GM18526 (cell line): Measurements from ENCODE around the gene MED10.

Source experiments
- POLR2A ChIP-seq: IDR thresholded peaks from 3 replicates; pipeline ENCODE4 v1.6.1; 2011; ENCODE audit not compliant: insufficient read length; ENCODE audit errors: extremely low read depth

The MED10 gene

DNA sequence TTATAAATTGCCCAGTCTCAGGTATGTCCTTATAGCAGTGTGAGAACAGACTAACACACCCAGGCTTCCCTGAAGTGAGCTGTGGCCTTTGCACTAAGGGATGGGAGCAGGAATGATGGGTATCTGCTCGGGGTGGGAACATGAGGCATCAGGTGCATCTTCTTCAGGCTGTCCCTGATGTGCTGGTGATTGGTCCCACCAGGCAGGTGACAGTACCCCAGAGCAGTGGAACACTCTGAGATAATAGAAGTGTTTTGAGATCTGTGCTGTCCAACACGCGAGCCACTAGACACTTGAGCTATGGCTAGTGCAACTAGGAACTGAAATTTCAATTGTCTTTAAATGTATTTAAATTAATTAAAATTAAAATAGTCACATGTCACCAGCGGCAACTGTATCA lies 12.8 kb upstream of the MED10 start:
- TF ChIP-seq POLR2A: no peak

DNA sequence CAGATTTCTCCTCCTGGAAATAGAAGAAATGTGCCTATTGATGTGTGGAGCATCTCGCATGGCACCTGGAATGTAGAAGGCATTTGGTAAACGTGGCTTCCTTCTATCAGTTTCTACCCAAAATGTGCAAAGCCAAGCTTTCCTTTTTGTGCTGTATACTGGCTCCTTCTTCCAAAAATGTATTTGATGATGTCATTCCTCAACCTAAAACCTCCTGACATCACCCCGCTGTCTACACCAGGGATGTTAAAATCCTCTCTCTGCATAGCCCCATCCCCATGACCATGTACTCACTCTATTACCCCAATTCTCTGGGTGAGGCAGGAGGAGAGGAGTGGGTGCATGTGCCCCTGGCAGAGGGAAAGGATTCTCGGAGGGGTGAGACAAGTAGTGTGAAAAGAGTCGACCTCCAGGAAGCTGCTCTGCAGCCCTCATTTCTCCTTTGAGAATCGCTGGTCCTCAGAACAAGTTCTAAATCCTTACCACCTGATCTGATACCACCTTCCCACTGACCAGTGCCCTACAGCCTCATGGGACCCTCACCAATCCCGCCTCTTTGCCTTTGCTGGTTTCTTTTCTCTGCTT lies 11.7 kb upstream of the MED10 start:
- no peak for TF ChIP-seq POLR2A

DNA sequence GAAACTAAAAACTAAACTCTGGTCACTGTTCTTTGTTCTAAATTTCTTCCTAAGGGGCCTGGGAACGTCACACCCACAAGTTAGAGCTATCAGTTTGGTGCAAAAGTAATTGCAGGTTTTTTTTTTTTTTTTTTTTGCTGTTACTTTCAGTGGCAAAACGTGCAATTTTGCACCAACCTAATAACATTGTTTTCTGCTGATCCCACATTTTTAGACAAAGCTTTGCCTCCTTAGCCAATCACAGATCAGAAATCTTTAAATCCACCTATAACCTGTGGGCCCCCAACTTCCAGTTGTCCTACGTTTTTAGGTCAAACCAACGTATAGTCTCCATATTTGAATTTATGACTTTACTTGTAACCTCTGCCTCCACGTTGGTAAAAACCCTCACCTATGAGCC lies 11.1 kb upstream of the MED10 start:
- TF ChIP-seq POLR2A: no peak

DNA sequence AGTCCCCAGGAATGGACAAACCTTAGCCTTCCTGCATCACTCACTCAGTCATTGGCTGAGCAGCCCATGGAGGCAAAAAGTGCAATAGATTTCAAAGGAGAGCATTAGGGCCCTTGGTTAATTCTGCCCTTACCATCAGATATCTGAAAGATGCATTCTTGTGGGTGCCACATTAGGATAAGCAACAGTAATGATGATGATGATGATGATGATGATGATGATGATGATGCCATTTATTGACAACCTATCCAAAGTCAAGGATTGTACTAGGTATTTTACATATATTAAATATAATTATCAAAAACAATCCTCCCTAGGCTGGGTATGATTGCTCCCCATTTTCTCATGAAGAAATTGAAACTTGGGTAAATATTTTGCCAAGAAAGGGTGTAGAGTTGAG lies 9.6 kb upstream of the MED10 start:
- TF ChIP-seq POLR2A: no peak

DNA sequence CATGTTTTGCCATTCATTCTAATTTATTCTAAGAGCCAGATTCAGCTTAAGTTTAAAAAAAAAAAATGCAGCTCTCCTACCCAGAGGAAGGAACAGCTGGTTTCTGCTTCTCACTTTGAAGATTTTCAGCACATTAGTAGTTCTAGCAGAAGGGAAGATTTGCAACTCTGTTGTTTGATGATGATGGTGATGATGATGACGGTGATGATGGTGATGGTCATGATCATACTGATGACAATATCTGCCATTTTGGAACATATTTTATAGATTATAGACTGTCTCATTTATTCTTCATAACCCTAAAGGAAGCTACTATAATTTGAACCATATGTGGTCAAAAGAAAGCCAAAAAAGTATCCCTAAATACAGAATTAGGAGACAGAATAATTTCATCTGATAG lies 7.9 kb upstream of the MED10 start:
- no peak for TF ChIP-seq POLR2A

DNA sequence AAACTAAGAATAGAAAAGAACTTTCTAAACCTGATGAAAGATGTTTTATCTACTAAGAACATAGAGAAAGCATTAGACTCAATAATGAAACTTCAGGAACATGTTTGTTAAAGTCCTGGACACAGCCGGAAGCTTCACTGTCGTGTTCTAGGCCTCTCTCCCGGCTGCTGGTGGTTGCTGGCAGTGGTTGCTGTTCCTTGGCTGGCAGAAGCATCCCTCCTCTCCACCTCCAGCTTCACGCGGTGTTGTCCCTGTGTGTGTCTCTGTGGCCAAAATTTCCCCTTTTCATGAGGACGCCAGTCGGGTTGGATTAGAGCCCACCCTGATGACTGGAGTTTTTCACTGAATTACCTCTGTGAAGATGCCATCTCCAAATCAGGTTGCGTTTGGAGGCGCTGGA lies 6.5 kb upstream of the MED10 start:
- TF ChIP-seq POLR2A: no peak

DNA sequence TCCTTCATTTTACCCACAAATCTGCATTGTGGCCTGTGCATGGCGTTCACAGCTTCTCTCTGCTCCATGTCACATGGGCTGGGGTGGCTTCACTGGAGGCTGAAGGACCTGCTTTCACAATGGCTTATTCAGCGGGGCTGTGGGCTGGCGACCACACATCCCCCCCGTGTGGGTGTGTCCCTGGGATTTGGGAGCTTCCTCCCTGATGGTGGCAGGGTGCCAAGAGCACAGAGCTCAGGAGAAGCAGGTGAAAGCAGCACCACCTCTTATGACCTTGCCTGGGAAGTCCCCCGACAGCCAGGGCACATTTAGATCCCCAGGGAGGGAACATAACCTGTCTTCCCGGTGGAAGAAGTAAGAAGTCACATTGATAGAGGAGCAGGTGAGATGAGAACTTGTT lies 5.0 kb upstream of the MED10 start:
- TF ChIP-seq POLR2A: no peak

DNA sequence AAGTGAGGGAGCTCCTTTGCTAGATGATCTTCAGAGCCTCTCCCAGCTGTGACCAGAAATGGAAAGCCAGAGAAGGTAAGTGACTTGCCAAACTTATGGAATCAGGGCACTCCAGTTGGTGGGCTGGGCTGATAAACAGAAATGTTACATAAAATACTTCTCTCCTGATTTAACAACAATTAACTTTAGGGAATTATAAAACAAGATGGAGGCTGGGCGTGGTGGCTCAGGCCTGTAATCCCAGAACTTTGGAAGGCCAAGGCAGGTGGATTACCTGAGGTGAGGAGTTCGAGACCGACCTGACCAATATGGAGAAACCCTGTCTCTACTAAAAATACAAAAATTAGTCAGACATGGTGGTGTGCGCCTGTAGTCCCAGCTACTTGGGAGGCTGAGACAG lies 899 bp upstream of the MED10 start:
- TF ChIP-seq POLR2A: no peak

DNA sequence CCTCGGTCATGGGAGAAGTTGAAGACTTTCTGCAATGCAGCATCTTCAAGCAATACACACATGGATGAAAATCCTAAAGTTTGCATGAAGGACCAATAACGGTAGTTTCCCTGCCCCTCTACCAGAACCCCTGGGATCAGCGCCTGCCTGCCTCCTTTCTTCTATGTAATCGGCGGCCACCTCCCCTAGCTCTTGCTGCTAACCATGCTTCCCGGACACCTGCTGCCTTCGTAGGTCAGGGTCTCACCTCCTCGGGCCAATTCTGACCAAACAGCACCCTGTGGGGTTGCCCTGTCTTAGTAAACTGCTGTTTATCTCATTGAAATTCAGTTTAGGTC lies 388 bp upstream of the MED10 start:
- TF ChIP-seq POLR2A: no peak

DNA sequence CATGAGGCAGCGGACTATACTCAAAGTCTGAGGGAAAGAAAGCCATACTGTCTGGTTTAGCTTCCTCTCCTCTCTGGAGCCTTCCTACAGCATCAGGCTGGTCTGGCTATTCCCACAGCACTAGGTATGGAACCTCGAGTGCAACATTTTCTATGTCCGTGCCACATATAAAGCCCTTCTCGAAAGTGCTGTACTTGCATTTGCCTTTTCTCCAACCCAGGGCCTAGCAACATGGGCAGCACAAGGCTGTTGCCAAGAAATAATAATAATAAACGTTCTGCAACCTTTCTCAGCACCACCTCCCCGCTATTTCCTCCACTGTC lies 804 bp downstream of the MED10 start:
- TF ChIP-seq POLR2A: no peak

DNA sequence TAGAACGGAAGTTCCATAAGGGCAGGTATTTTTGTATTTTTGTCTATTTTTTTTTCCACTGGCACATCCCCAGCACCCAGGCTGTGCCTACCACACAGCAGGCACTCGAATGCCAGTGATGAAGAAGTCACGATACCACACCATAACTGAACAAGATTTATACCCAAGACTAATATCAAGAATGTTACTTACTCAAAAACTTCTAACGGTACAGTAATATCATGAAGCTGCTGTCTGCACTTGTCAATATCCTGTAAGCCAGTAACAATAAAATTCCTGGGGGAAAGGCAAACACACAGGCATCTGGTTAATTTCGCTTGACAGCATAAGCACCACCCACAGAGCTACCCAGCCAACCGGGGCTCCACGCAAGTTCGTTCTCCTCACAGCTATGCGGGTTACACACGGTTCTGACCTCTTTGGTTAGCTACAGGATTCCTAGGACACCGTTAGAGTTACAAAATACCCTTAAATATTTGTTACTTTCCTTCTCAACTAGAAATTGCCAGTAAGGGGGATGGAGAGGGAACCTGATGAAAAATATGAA lies 1.3 kb downstream of the MED10 start:
- no peak for TF ChIP-seq POLR2A

DNA sequence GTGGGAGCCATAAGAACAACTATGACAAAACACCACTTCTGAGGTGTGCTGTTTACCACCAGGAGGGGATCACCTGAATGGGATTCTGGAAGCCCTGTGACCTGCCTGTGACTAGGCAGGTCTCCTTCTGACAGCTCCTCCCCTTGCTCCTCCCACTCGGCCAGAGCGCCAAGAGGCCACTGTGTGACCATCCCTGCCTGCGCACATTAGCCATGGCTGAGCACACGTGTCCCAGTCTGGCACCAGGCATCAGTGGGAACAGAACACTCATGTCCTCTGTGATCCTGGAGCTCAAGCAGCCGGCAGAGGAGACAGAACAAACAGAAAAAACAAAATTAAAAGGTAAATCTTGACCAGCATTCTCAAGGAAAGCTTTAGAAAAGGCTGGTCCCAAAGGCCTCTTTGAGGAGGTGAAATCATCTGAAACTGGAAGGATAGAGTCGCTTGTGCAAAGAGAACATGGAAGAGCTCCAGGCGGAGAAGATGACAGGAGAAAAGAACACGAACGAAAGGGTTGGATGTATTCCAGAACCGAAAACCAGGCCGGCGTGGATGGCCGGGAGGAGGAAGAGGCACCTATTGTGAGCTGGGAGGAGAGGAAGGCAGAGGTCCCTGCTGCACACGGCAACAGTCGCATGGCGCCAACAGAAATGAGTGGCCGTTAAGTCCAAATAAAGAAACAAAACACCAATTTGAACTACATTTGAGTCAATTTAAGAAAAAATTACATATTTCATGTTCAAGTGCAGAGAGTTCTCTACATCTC lies 5.1 kb downstream of the MED10 start:
- no peak for TF ChIP-seq POLR2A

DNA sequence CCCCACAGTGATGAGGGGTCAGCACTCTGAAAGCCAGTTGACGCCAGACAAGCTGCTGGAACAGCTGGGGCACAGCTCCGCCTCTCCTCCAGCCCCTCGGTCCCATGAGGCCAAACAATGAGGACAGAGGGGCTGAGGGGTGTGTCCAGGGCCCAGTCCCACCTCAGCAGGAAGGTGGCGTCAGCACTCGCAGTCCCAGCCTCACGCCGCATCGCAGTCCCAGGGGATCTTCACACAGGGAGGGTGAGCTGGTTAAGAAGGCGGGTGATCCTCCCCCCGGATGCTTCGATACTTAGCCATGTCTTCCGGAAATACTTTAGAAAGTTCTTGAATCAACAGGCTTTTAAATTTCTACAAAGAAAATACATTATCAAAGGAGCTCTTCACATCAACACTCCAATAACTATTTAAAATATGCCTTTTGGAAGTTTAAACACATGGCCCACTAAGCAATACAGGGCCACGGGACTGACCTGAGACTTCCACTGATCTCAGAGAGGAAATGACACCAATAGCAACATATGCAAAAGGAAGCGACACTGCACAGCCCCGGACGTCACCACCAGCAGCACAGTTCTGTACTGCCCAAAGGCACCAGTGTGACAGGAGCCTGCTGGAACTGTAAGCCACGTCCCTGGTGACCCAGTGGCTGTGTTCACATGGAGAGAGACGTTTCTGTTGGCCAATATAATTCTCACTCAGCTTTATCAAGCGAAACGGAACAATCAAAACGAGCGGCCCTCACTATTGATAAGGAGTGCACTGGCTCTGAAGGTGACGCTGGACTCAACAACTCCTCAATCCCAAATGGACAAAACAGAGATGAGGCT lies 5.9 kb downstream of the MED10 start:
- TF ChIP-seq POLR2A: no peak

DNA sequence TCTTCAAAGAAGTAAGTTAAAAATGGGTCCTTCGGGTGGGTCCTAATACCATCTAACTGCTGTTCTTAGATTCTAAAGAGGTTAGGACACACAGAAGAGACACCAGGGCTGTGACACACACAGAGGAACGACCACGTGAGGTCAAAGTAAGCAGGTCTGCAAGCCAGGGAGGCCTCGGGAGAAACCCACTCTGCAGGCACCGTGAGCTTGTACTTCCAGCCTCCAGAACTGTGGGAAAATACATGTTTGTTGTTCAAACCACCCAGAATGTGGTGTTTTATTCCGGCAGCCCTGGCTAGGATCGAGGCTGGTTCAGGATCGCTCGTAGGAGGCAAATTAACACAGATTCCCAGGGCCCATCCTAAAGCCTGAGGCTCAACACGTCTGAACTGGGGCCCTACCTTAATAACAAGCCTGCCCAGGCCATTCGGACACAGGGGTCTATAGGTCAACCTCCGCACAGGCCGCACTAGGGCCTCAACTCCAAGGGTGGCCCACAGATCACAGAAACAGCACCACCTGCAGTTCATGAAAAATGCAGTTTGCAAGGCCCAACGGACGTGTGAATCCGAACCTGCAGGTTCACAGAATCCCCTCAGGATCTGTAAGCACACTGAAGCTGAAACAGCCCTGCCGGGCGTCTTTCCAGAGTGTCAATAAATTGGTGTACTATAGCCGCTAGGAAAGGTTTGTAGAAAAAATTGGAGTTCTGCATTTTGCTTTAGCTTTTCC lies 7.1 kb downstream of the MED10 start:
- TF ChIP-seq POLR2A: no peak

DNA sequence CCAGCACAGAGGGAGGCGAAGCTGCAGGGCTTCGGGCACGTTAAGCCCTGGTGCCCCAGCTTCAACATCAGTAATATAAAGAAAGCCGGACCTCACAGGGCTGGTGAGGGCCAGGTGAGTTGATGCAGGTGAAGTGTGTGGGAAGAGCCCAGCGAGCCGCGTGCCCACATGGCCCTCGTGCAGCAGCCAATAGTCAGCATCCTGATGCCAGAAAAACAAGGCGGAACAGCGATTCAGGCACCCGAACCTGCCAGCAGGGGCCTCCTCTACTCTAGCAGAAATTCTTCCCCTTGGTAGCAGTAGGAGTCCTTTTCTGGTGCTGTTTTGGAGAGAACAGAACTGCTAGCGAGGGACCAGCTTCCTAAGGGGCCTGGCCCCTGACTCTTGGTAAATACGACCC lies 7.8 kb downstream of the MED10 start:
- TF ChIP-seq POLR2A: no peak

DNA sequence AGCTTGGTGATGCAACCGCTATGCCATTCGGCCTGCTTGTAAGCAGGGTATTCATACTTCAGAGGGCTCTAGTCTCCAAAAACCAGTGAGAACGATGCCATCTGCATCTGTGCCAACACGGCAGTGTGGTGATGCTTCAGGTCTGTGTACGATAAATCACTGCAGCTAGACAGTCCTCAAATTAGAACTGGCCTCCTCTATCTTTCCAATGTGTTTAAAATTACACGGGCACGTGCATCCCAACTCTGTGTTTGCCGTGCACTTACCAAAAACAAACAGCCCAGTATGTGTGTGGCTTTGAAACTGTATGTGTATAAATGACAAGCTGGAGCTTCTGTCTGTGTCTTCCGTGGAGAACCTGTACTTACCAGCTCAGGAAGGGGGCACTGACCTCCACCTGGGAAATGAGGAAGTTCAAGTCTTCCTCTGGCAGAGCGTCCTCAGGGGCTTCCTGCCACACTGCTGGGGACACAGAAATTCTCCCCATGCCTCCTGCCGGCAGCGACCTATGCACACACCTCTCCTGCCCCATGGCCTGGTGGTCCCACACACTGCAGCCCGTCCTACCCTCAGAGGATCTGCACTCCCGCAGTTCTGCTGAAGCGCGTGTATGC lies 12.3 kb downstream of the MED10 start:
- TF ChIP-seq POLR2A: no peak
